Right atrium auricular region (tissue), 2 donors: ENCODE measurements around the gene TMPRSS3. TPM values are rescaled to one million over a fixed set of nuclear protein-coding genes. Genes with fewer than 3 reads are reported as not detected.

Experiments used
- DNase-seq: peaks from one replicate; pipeline ENCODE4 v3.0.0-alpha.2; 2019; ENCODE audit warnings: low spot score
- H3K27ac ChIP-seq, 2 donors: fragments of 200-600 bp; sonication (generic); 1 replicate in 1 of 2; 2 replicates in 1 of 2; pipeline ENCODE4 v1.5.1; 2016 to 2019
- H3K27me3 ChIP-seq, 2 donors: fragments of 200-600 bp; sonication (generic); one replicate each; pipeline versions ENCODE4 v1.5.1 to v1.6.0; 2017 to 2019
- H3K36me3 ChIP-seq: fragments of 200-600 bp; sonication (generic); one replicate; pipeline ENCODE4 v1.5.1; 2016
- H3K4me1 ChIP-seq, 2 donors: fragments of 200-600 bp; sonication (generic); one replicate each; pipeline versions ENCODE4 v1.5.1 to v1.6.0; 2017 to 2019
- H3K4me3 ChIP-seq, 2 donors: fragments of 200-600 bp; sonication (generic); 1 replicate in 1 of 2; 2 replicates in 1 of 2; pipeline ENCODE4 v1.5.1; 2017 to 2019; ENCODE audit warnings: mild to moderate bottlenecking in 1 of 2, moderate library complexity in 1 of 2
- H3K9me3 ChIP-seq, 2 donors: fragments of 200-600 bp; sonication (generic); one replicate each; pipeline ENCODE4 v1.5.1; 2019
- total RNA-seq, 2 donors: library from RNA; depleted of rRNA; stranded (reverse); fragments of >200 nt; gene quantifications; one replicate each; pipeline ENCODE4 v1.1.0, GENCODE V29; 2016
- TF ChIP-seq, protein P1 (sequence below), 2 donors: fragments of 200-600 bp; sonication (generic); IDR thresholded peaks; one replicate each; pipeline ENCODE4 v1.5.1; 2019; ENCODE audit warnings: antibody characterized with exemption in 2 of 2

The TMPRSS3 gene
- total RNA-seq, 2 donors from 2014 or later = 1.1 to 2.4 TPM

GRCh38 chr21:42350927-42351426 lies 44.9 kb downstream of the TMPRSS3 start, which contains the start of gene TFF2:
Gene TFF2 (minus strand): TSS chr21:42350994. CDS start chr21:42350957, 37 bp downstream.
- Histone ChIP-seq H3K27me3 (no peaks in the 10 kb centered on the region), H3K27ac (no peak within 1 kb of the TSS), H3K4me3 (no peak within 1 kb of the TSS), H3K9me3 (peaks cover 0 to 21% of the 10 kb centered on the region in 2 donors), H3K36me3 (no peaks in the 10 kb centered on the region), H3K4me1 (no peaks in the 10 kb centered on the region)
- TF ChIP-seq, protein P1, sequence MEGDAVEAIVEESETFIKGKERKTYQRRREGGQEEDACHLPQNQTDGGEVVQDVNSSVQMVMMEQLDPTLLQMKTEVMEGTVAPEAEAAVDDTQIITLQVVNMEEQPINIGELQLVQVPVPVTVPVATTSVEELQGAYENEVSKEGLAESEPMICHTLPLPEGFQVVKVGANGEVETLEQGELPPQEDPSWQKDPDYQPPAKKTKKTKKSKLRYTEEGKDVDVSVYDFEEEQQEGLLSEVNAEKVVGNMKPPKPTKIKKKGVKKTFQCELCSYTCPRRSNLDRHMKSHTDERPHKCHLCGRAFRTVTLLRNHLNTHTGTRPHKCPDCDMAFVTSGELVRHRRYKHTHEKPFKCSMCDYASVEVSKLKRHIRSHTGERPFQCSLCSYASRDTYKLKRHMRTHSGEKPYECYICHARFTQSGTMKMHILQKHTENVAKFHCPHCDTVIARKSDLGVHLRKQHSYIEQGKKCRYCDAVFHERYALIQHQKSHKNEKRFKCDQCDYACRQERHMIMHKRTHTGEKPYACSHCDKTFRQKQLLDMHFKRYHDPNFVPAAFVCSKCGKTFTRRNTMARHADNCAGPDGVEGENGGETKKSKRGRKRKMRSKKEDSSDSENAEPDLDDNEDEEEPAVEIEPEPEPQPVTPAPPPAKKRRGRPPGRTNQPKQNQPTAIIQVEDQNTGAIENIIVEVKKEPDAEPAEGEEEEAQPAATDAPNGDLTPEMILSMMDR (IDR thresholded peaks at IDR 0.05) = no peak
- DNase-seq = no peak

DNA sequence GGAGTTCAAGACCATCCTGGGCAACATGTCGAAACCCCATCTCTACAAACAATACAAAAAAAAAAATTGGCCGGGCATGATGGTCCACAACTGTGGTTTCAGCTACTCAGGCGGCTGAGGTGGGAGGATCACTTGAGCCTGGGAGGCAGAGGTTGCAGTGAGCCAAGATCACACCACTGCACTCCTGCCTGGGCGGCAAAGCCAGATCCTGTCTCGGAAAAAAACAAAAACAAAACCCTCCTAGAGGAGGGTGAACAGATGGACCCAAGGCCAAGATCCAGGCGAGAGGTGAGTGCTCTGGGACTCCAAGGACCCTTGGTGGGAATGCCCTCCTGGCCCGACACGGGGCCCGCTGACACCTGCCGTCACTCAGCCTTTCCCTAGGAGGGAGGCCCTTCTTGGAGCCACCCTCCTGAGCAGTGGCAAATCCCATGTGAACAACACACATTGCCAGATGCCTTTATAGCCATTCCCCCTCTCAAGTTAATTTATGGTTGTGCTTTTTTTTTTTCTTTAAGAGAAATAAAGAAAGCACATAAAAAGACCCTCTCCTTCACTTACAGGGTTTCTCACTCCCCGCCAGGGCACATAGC lies 45.4 kb downstream of the TMPRSS3 start:
- Histone ChIP-seq H3K9me3 (peaks cover 0 to 15% of the 10 kb centered on the region in 2 donors), H3K36me3 (no peaks in the 10 kb centered on the region), H3K27me3 (no peaks in the 10 kb centered on the region), H3K27ac (no peak overlapping the region), H3K4me1 (no peaks in the 10 kb centered on the region), H3K4me3 (no peak overlapping the region)
- TF ChIP-seq, protein P1 (IDR thresholded peaks at IDR 0.05) = no peak
- DNase-seq = no peak

- H3K4me3 ChIP-seq = no peak overlapping the region
- H3K4me1 ChIP-seq = no peaks in the 10 kb centered on the region
- TF ChIP-seq, protein P1 (IDR thresholded peaks at IDR 0.05) = no peak
- H3K9me3 ChIP-seq = peaks cover 0 to 8% of the 10 kb centered on the region in 2 donors
- no peaks in the 10 kb centered on the region for H3K27me3 ChIP-seq
- no peak for DNase-seq
- no peaks in the 10 kb centered on the region for H3K36me3 ChIP-seq
- no peak overlapping the region for H3K27ac ChIP-seq
These were observed 46.2 kb downstream of the TMPRSS3 start for GRCh38 chr21:42349420-42350317.

- Histone ChIP-seq H3K36me3 (no peaks in the 10 kb centered on the region), H3K27ac (no peak overlapping the region), H3K9me3 (peaks cover 0 to under 1% of the 10 kb centered on the region in 2 donors), H3K27me3 (no peaks in the 10 kb centered on the region), H3K4me3 (no peak overlapping the region), H3K4me1 (no peaks in the 10 kb centered on the region)
- DNase-seq = no peak
- TF ChIP-seq, protein P1 (IDR thresholded peaks at IDR 0.05) = no peak
These were observed 47.1 kb downstream of the TMPRSS3 start for GRCh38 chr21:42348762-42349161.

DNA sequence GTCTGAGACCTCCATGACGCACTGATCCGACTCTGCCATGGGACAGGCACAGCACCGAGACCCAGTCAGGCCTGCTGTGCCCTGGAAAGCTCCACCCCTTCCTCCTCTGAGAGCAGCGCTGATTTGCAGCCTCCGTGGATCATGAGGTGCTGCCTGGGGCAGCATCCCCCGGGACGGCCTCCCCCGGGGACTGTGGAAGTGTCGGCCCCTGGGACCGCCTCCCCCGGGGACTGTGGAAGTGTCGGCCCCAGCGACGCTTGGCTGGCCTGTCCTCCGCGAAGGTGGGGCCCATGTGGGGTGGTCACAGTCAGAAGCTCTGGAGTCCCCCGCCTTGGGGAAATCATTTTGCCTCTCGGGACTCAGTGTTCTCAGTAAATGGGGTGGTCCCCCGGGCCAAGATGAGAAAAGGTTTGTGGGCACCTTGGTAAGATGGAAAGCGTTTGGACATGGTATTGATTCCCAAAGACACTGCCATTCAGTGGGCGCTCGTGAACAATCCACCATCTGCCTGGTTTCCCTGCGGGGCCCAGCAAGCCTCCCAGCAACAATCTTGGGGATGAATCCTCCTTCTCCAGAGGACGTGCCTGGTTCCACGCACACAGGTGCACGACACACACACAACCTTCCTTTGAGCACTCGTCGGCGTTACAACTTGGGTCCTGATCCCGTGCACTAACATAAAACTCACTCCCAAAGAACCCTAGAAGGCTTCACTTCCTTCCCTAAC lies 48.1 kb downstream of the TMPRSS3 start:
- Histone ChIP-seq H3K4me1 (no peaks in the 10 kb centered on the region), H3K4me3 (no peak overlapping the region), H3K9me3 (no peaks in the 10 kb centered on the region), H3K36me3 (no peaks in the 10 kb centered on the region), H3K27me3 (no peaks in the 10 kb centered on the region), H3K27ac (no peak overlapping the region)
- TF ChIP-seq, protein P1 (IDR thresholded peaks at IDR 0.05) = no peak
- DNase-seq = no peak
